HG02763 (cell line): ENCODE data around the gene TMEM8B.
"Not testable (repeated sequence)": the region's sequence is repeated elsewhere in the genome, so short reads cannot be mapped to it uniquely, and the experiment has no call there.

Experiments
- ATAC-seq: cut with Tn5 transposase; IDR thresholded peaks from one replicate; pipeline ENCODE4 v1.9.1; 2021; ENCODE audit warnings: mild to moderate bottlenecking, moderate library complexity; ENCODE audit not compliant: unreplicated experiment

TMEM8B gene

DNA sequence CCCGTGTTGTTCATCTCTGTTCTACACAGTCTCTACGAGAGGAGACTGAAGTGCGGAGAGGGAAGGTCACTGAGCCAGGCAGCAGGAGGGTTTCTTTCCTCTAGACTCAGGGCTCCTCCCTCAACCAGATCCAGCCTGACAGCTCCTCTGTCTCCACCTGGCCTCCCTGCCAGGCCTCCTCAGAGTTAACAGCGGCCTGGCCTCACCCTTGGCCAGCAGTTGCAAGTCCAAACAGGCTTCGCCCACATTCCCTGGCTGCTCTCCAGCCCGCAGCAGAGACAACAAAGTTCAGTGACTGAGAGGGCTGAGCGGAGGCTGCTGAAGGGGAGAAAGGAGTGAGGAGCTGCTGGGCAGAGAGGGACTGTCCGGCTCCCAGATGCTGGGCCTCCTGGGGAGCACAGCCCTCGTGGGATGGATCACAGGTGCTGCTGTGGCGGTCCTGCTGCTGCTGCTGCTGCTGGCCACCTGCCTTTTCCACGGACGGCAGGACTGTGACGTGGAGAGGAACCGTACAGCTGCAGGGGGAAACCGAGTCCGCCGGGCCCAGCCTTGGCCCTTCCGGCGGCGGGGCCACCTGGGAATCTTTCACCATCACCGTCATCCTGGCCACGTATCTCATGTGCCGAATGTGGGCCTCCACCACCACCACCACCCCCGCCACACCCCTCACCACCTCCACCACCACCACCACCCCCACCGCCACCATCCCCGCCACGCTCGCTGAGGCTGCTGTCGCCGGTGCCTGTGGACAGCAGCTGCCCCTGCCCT, 77.1 kb downstream of the TMEM8B start, which contains the start of gene HRCT1:
Gene HRCT1 (plus strand): TSS at position 291 of the 768 bp plus-strand sequence. CDS start 86 bp downstream, at position 377.
- no peak for ATAC-seq

- no peak for ATAC-seq
Measured at GRCh38 chr9:35906923-35907699, 78.1 kb downstream of the TMEM8B start.

DNA sequence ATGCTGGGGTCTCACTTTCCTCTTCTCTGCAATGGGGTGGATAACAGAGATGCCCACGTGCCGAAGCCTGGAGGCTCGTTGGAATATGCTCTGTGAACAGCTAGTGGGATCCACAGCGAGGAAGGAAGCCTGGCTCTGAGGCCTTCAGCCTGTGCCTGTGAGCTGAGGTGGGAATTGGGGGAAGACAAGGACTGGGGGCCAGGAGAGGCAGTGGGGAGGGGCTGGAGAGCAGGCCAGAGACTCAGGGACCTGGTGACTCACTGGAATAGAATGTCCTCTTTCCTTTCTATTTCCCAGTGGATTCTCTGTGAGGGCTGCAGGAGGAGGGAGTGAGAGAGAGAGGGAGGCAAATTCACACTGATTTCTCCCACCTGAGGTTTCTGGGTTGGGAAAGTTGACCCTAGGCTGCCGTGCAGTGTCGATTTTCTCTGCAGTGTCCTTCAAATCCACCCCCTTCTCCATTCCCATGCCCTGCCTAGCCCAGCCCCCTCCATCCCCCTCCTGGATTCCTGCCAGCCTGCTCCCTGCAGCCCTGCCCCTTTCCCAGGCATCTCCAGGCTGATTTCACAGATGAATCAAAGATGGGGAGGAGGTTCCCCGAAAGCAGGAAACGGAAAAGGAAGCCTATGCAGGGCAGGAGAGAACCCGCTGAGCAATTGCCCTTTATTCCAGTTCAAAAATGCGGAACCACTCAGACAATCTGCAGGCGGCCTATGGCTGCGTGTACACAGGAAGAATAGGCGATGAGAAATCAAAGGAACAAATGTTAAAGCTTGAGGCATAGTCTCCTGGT, 78.9 kb downstream of the TMEM8B start:
- ATAC-seq = no peak

- ATAC-seq = no peak
Measured at GRCh38 chr9:35908504-35909125, 79.6 kb downstream of the TMEM8B start.

GRCh38 chr9:35909274-35909673, 80.2 kb downstream of the TMEM8B start, which contains the start of gene SPAAR:
Gene SPAAR (plus strand): TSS chr9:35909490. CDS start chr9:35910464, 974 bp downstream.
- ATAC-seq = no peak

DNA sequence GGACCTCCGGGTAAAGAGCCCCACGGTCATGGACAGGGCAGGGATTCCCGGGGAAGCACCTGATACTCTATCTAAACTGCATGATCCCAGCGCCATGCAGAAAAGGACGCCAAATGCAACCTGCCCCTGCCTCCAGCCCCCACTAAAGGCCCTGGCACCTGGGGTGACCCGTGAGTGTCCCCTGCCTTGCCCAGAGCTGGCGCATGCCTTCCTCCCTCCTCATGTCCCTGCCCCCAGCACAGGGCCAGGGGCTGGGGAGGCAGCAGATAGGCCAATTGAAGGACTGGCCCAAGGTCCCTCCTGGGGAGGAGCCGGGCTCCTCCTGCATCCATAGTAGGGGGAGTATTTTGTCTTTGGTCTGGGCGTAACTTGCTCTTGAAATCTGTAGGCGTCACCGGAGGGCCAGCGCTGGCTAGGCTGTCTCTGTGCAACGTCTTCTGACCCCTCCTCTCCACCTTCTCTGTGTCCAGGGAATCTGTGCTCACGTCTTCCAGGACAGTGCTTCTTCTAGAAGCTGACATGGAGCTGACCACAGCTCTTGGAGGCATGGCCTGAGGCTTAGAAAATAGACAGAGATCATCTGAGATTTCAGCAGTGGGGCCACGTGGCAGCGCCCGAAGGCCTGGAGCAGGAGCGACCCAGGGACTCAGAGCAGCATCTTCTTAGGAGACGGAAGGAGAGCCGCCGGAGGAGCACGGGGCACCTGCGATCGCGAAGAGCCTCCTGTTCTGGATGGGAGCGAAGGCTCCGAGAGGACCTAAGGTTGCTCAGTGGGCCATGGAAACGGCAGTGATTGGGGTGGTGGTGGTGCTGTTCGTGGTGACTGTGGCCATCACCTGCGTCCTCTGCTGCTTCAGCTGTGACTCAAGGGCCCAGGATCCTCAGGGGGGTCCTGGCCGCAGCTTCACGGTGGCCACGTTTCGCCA, 80.9 kb downstream of the TMEM8B start:
- no peak for ATAC-seq

- ATAC-seq = no peak
Measured at GRCh38 chr9:35910613-35911359, 81.8 kb downstream of the TMEM8B start.

GRCh38 chr9:35911690-35912089, 82.7 kb downstream of the TMEM8B start:
- no peak for ATAC-seq

GRCh38 chr9:35912791-35913400, 83.9 kb downstream of the TMEM8B start:
- ATAC-seq = no peak

DNA sequence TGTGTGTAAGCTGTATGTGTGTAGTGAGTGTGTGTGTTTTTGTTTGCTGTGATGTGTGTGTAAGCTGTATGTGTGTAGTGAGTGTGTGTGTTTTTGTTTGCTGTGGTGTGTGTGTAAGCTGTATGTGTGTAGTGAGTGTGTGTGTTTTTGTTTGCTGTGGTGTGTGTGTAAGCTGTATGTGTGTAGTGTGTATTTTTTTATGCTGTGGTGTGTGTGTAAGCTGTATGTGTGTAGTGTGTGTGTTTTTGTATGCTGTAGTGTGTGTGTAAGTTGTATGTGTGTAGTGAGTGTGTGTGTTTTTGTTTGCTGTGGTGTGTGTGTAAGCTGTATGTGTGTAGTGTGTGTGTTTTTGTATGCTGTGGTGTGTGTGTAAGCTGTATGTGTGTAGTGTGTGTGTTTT, 84.4 kb downstream of the TMEM8B start:
- ATAC-seq = not testable (repeated sequence)

DNA sequence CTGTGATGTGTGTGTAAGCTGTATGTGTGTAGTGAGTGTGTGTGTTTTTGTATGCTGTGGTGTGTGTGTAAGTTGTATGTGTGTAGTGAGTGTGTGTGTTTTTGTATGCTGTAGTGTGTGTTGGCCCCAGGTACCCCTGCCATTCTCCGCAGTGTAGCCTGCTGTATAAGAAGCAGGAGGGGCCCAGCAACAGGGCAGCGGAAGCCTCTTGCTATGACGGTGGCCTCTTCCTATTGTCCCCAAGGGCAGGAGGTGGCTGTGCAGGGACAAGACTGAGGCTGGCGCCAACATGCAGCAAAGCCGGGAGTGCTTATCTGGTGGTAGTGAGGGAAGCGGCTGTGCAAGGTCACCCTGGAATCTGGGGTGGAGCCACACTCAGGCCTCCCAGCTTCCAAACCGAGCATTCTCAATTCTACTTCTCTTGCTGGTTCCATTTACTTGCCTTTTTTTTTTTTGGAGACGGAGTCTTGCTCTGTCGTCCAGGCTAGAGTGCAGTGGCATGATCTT, 85.3 kb downstream of the TMEM8B start:
- ATAC-seq = no peak
